ENCODE measurements around the gene LRRN2.
"Not testable (repeated sequence)": the region's sequence is repeated elsewhere in the genome, so short reads cannot be mapped to it uniquely, and the experiment has no call there.

Gene LRRN2

GRCh38 chr1:204629459-204629858, 56.1 kb downstream of the LRRN2 start:
- DNase-seq (ENCODE audit: low read depth) = not testable (repeated sequence)

GRCh38 chr1:204628868-204629267, 56.7 kb downstream of the LRRN2 start:
- no peak for DNase-seq (ENCODE audit: low read depth)

- DNase-seq (ENCODE audit: low read depth) = no peak
Measured at GRCh38 chr1:204627436-204627835, 58.1 kb downstream of the LRRN2 start.

- DNase-seq (ENCODE audit: low read depth) = no peak
Measured at GRCh38 chr1:204626381-204626780, 59.2 kb downstream of the LRRN2 start.

- DNase-seq (ENCODE audit: low read depth) = no peak
Measured at GRCh38 chr1:204624631-204625216, 60.8 kb downstream of the LRRN2 start.

- DNase-seq (ENCODE audit: low read depth) = no peak
Measured at GRCh38 chr1:204623894-204624361, 61.6 kb downstream of the LRRN2 start.

- DNase-seq (ENCODE audit: low read depth) = peak; percentile 29
Measured at GRCh38 chr1:204623365-204623893, 62.1 kb downstream of the LRRN2 start.

- DNase-seq (ENCODE audit: low read depth) = no peak
Measured at GRCh38 chr1:204621996-204622395, 63.5 kb downstream of the LRRN2 start.

GRCh38 chr1:204621396-204621795, 64.1 kb downstream of the LRRN2 start:
- DNase-seq (ENCODE audit: low read depth) = no peak

GRCh38 chr1:204619721-204620120, 65.8 kb downstream of the LRRN2 start:
- DNase-seq (ENCODE audit: low read depth) = no peak

- no peak for DNase-seq (ENCODE audit: low read depth)
Measured at GRCh38 chr1:204618148-204618760, 67.3 kb downstream of the LRRN2 start.

GRCh38 chr1:204617256-204618147, 68.0 kb downstream of the LRRN2 start:
- DNase-seq (ENCODE audit: low read depth) = no peak

GRCh38 chr1:204616641-204617040, 68.9 kb downstream of the LRRN2 start:
- no peak for DNase-seq (ENCODE audit: low read depth)

GRCh38 chr1:204615881-204616280, 69.7 kb downstream of the LRRN2 start:
- DNase-seq (ENCODE audit: low read depth) = no peak

GRCh38 chr1:204613636-204614035, 71.9 kb downstream of the LRRN2 start:
- DNase-seq (ENCODE audit: low read depth) = no peak

GRCh38 chr1:204612326-204612725, 73.2 kb downstream of the LRRN2 start:
- no peak for DNase-seq (ENCODE audit: low read depth)

- DNase-seq (ENCODE audit: low read depth) = no peak
Measured at GRCh38 chr1:204611036-204611435, 74.5 kb downstream of the LRRN2 start.

GRCh38 chr1:204607910-204608309, 77.6 kb downstream of the LRRN2 start:
- DNase-seq (ENCODE audit: low read depth) = no peak

GRCh38 chr1:204605791-204606190, 79.7 kb downstream of the LRRN2 start:
- DNase-seq (ENCODE audit: low read depth) = no peak

- DNase-seq (ENCODE audit: low read depth) = no peak
Measured at GRCh38 chr1:204602871-204603542, 82.5 kb downstream of the LRRN2 start.

- no peak for DNase-seq (ENCODE audit: low read depth)
Measured at GRCh38 chr1:204602111-204602579, 83.4 kb downstream of the LRRN2 start.

GRCh38 chr1:204600968-204601367, 84.6 kb downstream of the LRRN2 start:
- no peak for DNase-seq (ENCODE audit: low read depth)

Data from fibroblast of the conjunctiva (primary cell).